Activated CD8-positive, alpha-beta T cell treated with anti-CD3 and anti-CD28 coated beads for 36 hours (primary cell): ENCODE data around the gene OGG1. TPM values are rescaled to one million over a fixed set of nuclear protein-coding genes. Genes with fewer than 3 reads are reported as not detected.
A peak's percentile ranks its signal among the peaks of the same experiment; 100 is the strongest.

ENCODE experiments used
- ATAC-seq: fragments of 200-7000 bp; cut with Tn5 transposase; one replicate; pipeline ENCODE4 v1.10.0; 2021; ENCODE audit warnings: mild to moderate bottlenecking, moderate library complexity
- CTCF ChIA-PET: fragments of 350-600 bp; sonication (Branson Sonifier 250); formaldehyde crosslinking; loops from one replicate; lab custom pipeline; 2021; ENCODE audit warnings: antibody characterized with exemption; lab: Charles Lee
- POLR2A ChIA-PET: fragments of 350-600 bp; sonication (Branson Sonifier 250); formaldehyde crosslinking; loops from one replicate; lab custom pipeline; 2021; ENCODE audit warnings: antibody characterized with exemption; lab: Charles Lee
- DNase-seq: peaks from one replicate; pipeline ENCODE4 v3.0.0-alpha.2; 2020
- H3K27ac Mint-ChIP-seq: one replicate; pipeline ENCODE4 v1.8.0; 2021; ENCODE audit warnings: mild to moderate bottlenecking, mixed read lengths
- H3K27me3 Mint-ChIP-seq: one replicate; pipeline ENCODE4 v1.8.0; 2021; ENCODE audit warnings: mixed read lengths
- H3K36me3 Mint-ChIP-seq: one replicate; pipeline ENCODE4 v1.8.0; 2021; ENCODE audit warnings: low read depth, mixed read lengths
- H3K4me1 Mint-ChIP-seq: one replicate; pipeline ENCODE4 v1.8.0; 2021; ENCODE audit warnings: low read depth, mixed read lengths
- H3K4me3 Mint-ChIP-seq: one replicate; pipeline ENCODE4 v1.8.0; 2021; ENCODE audit warnings: mild to moderate bottlenecking, moderate library complexity, mixed read lengths
- H3K9me3 Mint-ChIP-seq: one replicate; pipeline ENCODE4 v1.8.0; 2021; ENCODE audit warnings: mixed read lengths
- CTCF ChIP-seq: fragments of 200-600 bp; IDR thresholded peaks from one replicate; pipeline ENCODE4 v1.8.0; 2022; ENCODE audit warnings: antibody characterized with exemption, mild to moderate bottlenecking
- intact Hi-C: fragments of 100-400 bp; cut with micrococcal nuclease; formaldehyde crosslinking; loops from one replicate; pipeline ENCODE4 v1.10.0; 2022
- total RNA-seq, 2 experiments: library from RNA; stranded (reverse); gene quantifications; one replicate each; pipeline ENCODE4 v1.2.3, GENCODE V29; 2021

Gene OGG1
- total RNA-seq, 2 experiments from 2014 or later: 32.4 to 39.3 TPM

GRCh38 chr3:9781978-9782603 is 32.3 kb downstream of the OGG1 start:
- Mint-ChIP-seq H3K36me3 (peaks cover 52% of the 10 kb centered on the region), H3K27me3 (no peaks in the 10 kb centered on the region), H3K4me1 (peaks cover 61% of the 10 kb centered on the region), H3K4me3 (no peak overlapping the region), H3K27ac (peak overlapping the region; percentile 27), H3K9me3 (peaks cover 1% of the 10 kb centered on the region)
- no peak for TF ChIP-seq CTCF
- intact Hi-C loops: no loop called here
- POLR2A ChIA-PET: interaction anchor here (1.0 to 2.6 kb wide), 6 partner anchors 9 to 151 kb away, joined by 3 to 7 read pairs (median 4); partner anchors contain the start of genes ARPC4 and TADA3
- CTCF ChIA-PET: interaction anchor here (1.0 to 1.3 kb wide), 7 partner anchors 11 to 419 kb away, joined by 3 to 4 read pairs (median 3); partner anchors contain the start of genes ARPC4, RPUSD3 and TADA3
- DNase-seq: no peak
- no peak for ATAC-seq

GRCh38 chr3:9782770-9783169 is 33.0 kb downstream of the OGG1 start:
- H3K4me1 Mint-ChIP-seq: peaks cover 61% of the 10 kb centered on the region
- intact Hi-C loops: no loop called here
- H3K36me3 Mint-ChIP-seq: peaks cover 59% of the 10 kb centered on the region

GRCh38 chr3:9783954-9784353 is 34.2 kb downstream of the OGG1 start:
- no peak overlapping the region for H3K4me3 Mint-ChIP-seq
- no peak for TF ChIP-seq CTCF
- H3K36me3 Mint-ChIP-seq: peaks cover 62% of the 10 kb centered on the region
- DNase-seq (no peak), ATAC-seq (no peak)
- H3K4me1 Mint-ChIP-seq: peaks cover 53% of the 10 kb centered on the region
- no peaks in the 10 kb centered on the region for H3K27me3 Mint-ChIP-seq
- POLR2A ChIA-PET: interaction anchor here (1.0 to 1.6 kb wide), 2 partner anchors 13 to 47 kb away, joined by 3 to 4 read pairs; no protein-coding TSS in a partner anchor
- no peaks in the 10 kb centered on the region for H3K9me3 Mint-ChIP-seq
- CTCF ChIA-PET: interaction anchor here (0.9 kb wide), 1 partner anchor 162 kb away, joined by 3 read pairs; no protein-coding TSS in a partner anchor
- intact Hi-C loops: no loop called here
- H3K27ac Mint-ChIP-seq: no peak overlapping the region

More at GRCh38 chr3:9782770-9783169, 33.0 kb downstream of the OGG1 start:
- ChIA-PET POLR2A (interaction anchor here (1.0 to 2.6 kb wide), 6 partner anchors 8 to 150 kb away, joined by 3 to 7 read pairs (median 4); partner anchors contain the start of genes ARPC4 and TADA3), CTCF (interaction anchor here (1.0 to 1.3 kb wide), 7 partner anchors 10 to 418 kb away, joined by 3 to 4 read pairs (median 3); partner anchors contain the start of genes ARPC4, RPUSD3 and TADA3)
- Mint-ChIP-seq H3K4me3 (no peak overlapping the region), H3K9me3 (no peaks in the 10 kb centered on the region), H3K27me3 (no peaks in the 10 kb centered on the region), H3K27ac (no peak overlapping the region)
- ATAC-seq: no peak
- peak; percentile 36 for TF ChIP-seq CTCF
- no peak for DNase-seq

- Mint-ChIP-seq H3K9me3 (no peaks in the 10 kb centered on the region), H3K36me3 (peaks cover 68% of the 10 kb centered on the region), H3K4me3 (no peak overlapping the region), H3K27ac (no peak overlapping the region), H3K27me3 (no peaks in the 10 kb centered on the region), H3K4me1 (peaks cover 51% of the 10 kb centered on the region)
- ATAC-seq (no peak), DNase-seq (no peak)
- ChIA-PET CTCF (no interaction called here), POLR2A (interaction anchor here (1.6 kb wide), 1 partner anchor 48 kb away, joined by 4 read pairs; no protein-coding TSS in a partner anchor)
- TF ChIP-seq CTCF: no peak
- intact Hi-C loops: no loop called here
Measured at GRCh38 chr3:9784965-9785364, 35.2 kb downstream of the OGG1 start.

- ChIA-PET POLR2A (interaction anchor here (1.2 to 1.6 kb wide), 4 partner anchors 8 to 55 kb away, joined by 3 to 8 read pairs (median 4); partner anchors contain the start of genes BRPF1 and CAMK1), CTCF (interaction anchor here (1.0 kb wide), 2 partner anchors 36 to 58 kb away, joined by 3 read pairs; partner anchors contain the start of gene OGG1)
- Mint-ChIP-seq H3K27me3 (no peaks in the 10 kb centered on the region), H3K36me3 (peaks cover 68% of the 10 kb centered on the region), H3K27ac (no peak overlapping the region), H3K4me1 (peaks cover 51% of the 10 kb centered on the region), H3K4me3 (no peak overlapping the region), H3K9me3 (no peaks in the 10 kb centered on the region)
- no peak for ATAC-seq
- intact Hi-C loops: no loop called here
- no peak for DNase-seq
- TF ChIP-seq CTCF: no peak
Measured at GRCh38 chr3:9785602-9786001, 35.9 kb downstream of the OGG1 start.
